ENCODE measurements around the gene ADORA2A. TPM values are rescaled to one million over a fixed set of nuclear protein-coding genes. Genes with fewer than 3 reads are reported as not detected.
A peak's percentile ranks its signal among the peaks of the same experiment; 100 is the strongest.

Gene ADORA2A
- total RNA-seq, 1 experiment from 2014 or later = 0.96 TPM

- TF ChIP-seq CTCF (IDR thresholded peaks at IDR 0.05; ENCODE audit: unreplicated experiment) = no peak
- no peaks in the 10 kb centered on the region for H3K36me3 Mint-ChIP-seq (ENCODE audit: insufficient read depth, unreplicated experiment)
- BruUV-seq (replicated peaks) = no TSS peak
- H3K27me3 Mint-ChIP-seq (ENCODE audit: insufficient read depth, unreplicated experiment) = peaks cover 4% of the 10 kb centered on the region
- H3K4me1 Mint-ChIP-seq (ENCODE audit: insufficient read depth, unreplicated experiment) = peaks cover 15% of the 10 kb centered on the region
- no peak for DNase-seq (ENCODE audit: unreplicated experiment)
- H3K9me3 Mint-ChIP-seq (ENCODE audit: unreplicated experiment) = no peaks in the 10 kb centered on the region
- ChIA-PET POLR2A (interaction anchor here (0.7 to 1.1 kb wide), 3 partner anchors 11 to 91 kb away, joined by 3 to 4 read pairs (median 3); no protein-coding TSS in a partner anchor), CTCF (interaction anchor here (1.3 to 1.4 kb wide), 2 partner anchors 91 to 92 kb away, joined by 4 to 5 read pairs; no protein-coding TSS in a partner anchor)
- intact Hi-C loops (cut with micrococcal nuclease) = no loop called here
- H3K4me3 Mint-ChIP-seq (ENCODE audit: unreplicated experiment) = no peak overlapping the region
- H3K27ac Mint-ChIP-seq (ENCODE audit: low read depth, unreplicated experiment) = no peak overlapping the region
These were observed 4.1 kb downstream of the ADORA2A start for GRCh38 chr22:24431309-24432034.

GRCh38 chr22:24432059-24432853 is 4.9 kb downstream of the ADORA2A start:
- H3K36me3 Mint-ChIP-seq (ENCODE audit: insufficient read depth, unreplicated experiment) = no peaks in the 10 kb centered on the region
- H3K9me3 Mint-ChIP-seq (ENCODE audit: unreplicated experiment) = no peaks in the 10 kb centered on the region
- H3K27me3 Mint-ChIP-seq (ENCODE audit: insufficient read depth, unreplicated experiment) = no peaks in the 10 kb centered on the region
- DNase-seq (ENCODE audit: unreplicated experiment) = peak; percentile 63
- CTCF ChIA-PET = interaction anchor here (1.3 to 1.4 kb wide), 2 partner anchors 90 to 91 kb away, joined by 4 to 5 read pairs; no protein-coding TSS in a partner anchor
- intact Hi-C loops (cut with micrococcal nuclease) = no loop called here
- H3K27ac Mint-ChIP-seq (ENCODE audit: low read depth, unreplicated experiment) = no peak overlapping the region
- peaks cover 15% of the 10 kb centered on the region for H3K4me1 Mint-ChIP-seq (ENCODE audit: insufficient read depth, unreplicated experiment)
- POLR2A ChIA-PET = interaction anchor here (0.7 to 1.1 kb wide), 3 partner anchors 12 to 90 kb away, joined by 3 to 4 read pairs (median 3); no protein-coding TSS in a partner anchor
- BruUV-seq (replicated peaks) = no TSS peak
- no peak overlapping the region for H3K4me3 Mint-ChIP-seq (ENCODE audit: unreplicated experiment)
- no peak for TF ChIP-seq CTCF (IDR thresholded peaks at IDR 0.05; ENCODE audit: unreplicated experiment)

GRCh38 chr22:24433001-24433827 is 5.8 kb downstream of the ADORA2A start:
- ChIA-PET CTCF (interaction anchor here (0.9 kb wide), 1 partner anchor 10 kb away, joined by 4 read pairs; no protein-coding TSS in a partner anchor), POLR2A (no interaction called here)
- Mint-ChIP-seq H3K27me3 (ENCODE audit: insufficient read depth, unreplicated experiment) (no peaks in the 10 kb centered on the region), H3K27ac (ENCODE audit: low read depth, unreplicated experiment) (no peak overlapping the region), H3K9me3 (ENCODE audit: unreplicated experiment) (no peaks in the 10 kb centered on the region), H3K4me1 (ENCODE audit: insufficient read depth, unreplicated experiment) (peaks cover 15% of the 10 kb centered on the region), H3K36me3 (ENCODE audit: insufficient read depth, unreplicated experiment) (no peaks in the 10 kb centered on the region), H3K4me3 (ENCODE audit: unreplicated experiment) (no peak overlapping the region)
- no TSS peak for BruUV-seq (replicated peaks)
- intact Hi-C loops (cut with micrococcal nuclease) = no loop called here
- TF ChIP-seq CTCF (IDR thresholded peaks at IDR 0.05; ENCODE audit: unreplicated experiment) = no peak
- DNase-seq (ENCODE audit: unreplicated experiment) = no peak
